Sigmoid colon (tissue), 7 donors: Measurements from ENCODE around the gene PPP1R2C. TPM values are rescaled to one million over a fixed set of nuclear protein-coding genes. Genes with fewer than 3 reads are reported as not detected.

Experiments used
- DNase-seq: peaks from one replicate; pipeline ENCODE4 v3.0.0-alpha.2; 2019
- H3K27ac ChIP-seq, 4 donors: fragments of 200-600 bp; sonication (generic); one replicate each; pipeline ENCODE4 v1.5.1; 2016 to 2019; ENCODE audit warnings: mild to moderate bottlenecking in 1 of 4
- H3K27me3 ChIP-seq, 3 donors: fragments of 200-600 bp; sonication (generic); one replicate each; pipeline ENCODE4 v1.5.1; 2019; ENCODE audit warnings: mild to moderate bottlenecking in 1 of 3
- H3K36me3 ChIP-seq, 4 donors: fragments of 200-600 bp; sonication (generic); one replicate each; pipeline ENCODE4 v1.5.1; 2016 to 2019
- H3K4me1 ChIP-seq, 4 donors: fragments of 200-600 bp; sonication (generic); one replicate each; pipeline ENCODE4 v1.5.1; 2017 to 2019
- H3K4me3 ChIP-seq, 4 donors: fragments of 200-600 bp; sonication (generic); one replicate each; pipeline ENCODE4 v1.5.1; 2017 to 2019; ENCODE audit warnings: mild to moderate bottlenecking in 2 of 4, moderate library complexity in 1 of 4
- H3K9me3 ChIP-seq, 4 donors: fragments of 200-600 bp in 3 of 4; sonication (generic) in 3 of 4; one replicate each; pipeline versions ENCODE4 v1.5.1 to v1.6.1; 2013 to 2019
- CTCF ChIP-seq, 4 experiments: fragments of 450-650 bp in 3 of 4; fragments of 200-600 bp in 1 of 4; IDR thresholded peaks; one replicate each; pipeline ENCODE4 v1.5.1; 2016 to 2019; ENCODE audit warnings: antibody characterized with exemption in 4 of 4, mild to moderate bottlenecking in 3 of 4, moderate library complexity in 2 of 4
- EP300 ChIP-seq, 4 donors: sonication (generic); formaldehyde crosslinking; IDR thresholded peaks; one replicate each; pipeline ENCODE4 v1.6.1; 2017; ENCODE audit warnings: antibody characterized with exemption in 4 of 4
- POLR2A ChIP-seq, 2 donors: fragments of 450-650 bp; IDR thresholded peaks; one replicate each; pipeline ENCODE4 v1.6.1; 2016; ENCODE audit warnings: antibody characterized with exemption in 2 of 2, mild to moderate bottlenecking in 2 of 2, moderate library complexity in 2 of 2
- POLR2AphosphoS5 ChIP-seq, 4 donors: sonication (generic); formaldehyde crosslinking; IDR thresholded peaks; one replicate each; pipeline ENCODE4 v1.6.1; 2017; ENCODE audit warnings: antibody characterized with exemption in 4 of 4
- WGBS, 2 donors: extraction: QIAGEN DNeasy Blood & Tissue Kit; methylation state at CpG; one replicate each; pipeline ENCODE4 v1.1.7; 2013; 5-methylcytosine and 5-hydroxymethylcytosine counted together
- intact Hi-C: fragments of 100-400 bp; cut with DNase I; formaldehyde crosslinking; loops from one replicate; pipeline ENCODE4 v1.15.1; 2023
- polyA plus RNA-seq, 3 donors: library from polyadenylated mRNA; stranded (reverse); fragments of 200-250 nt; gene quantifications; one replicate each; pipeline ENCODE4 v1.2.3, GENCODE V29; 2013
- total RNA-seq, 4 donors: library from RNA; depleted of rRNA; stranded (reverse); fragments of >200 nt; gene quantifications; one replicate each; pipeline ENCODE4 v1.1.0, GENCODE V29; 2016
- donor health status: healthy with polysubstance abuse.
- donor health status: Bipolar disorder and iron deficiency.
- donor health status: healthy.

Gene PPP1R2C
- total and polyA plus RNA-seq, 7 donors, result not detected

GRCh38 chrX:42771506-42772335 lies 6.2 kb downstream of the PPP1R2C start:
- H3K27ac ChIP-seq, result no peak overlapping the region
- H3K36me3 ChIP-seq, result no peaks in the 10 kb centered on the region
- H3K9me3 ChIP-seq, result no peaks in the 10 kb centered on the region
- H3K4me1 ChIP-seq, result no peaks in the 10 kb centered on the region
- WGBS, 2 donors, result 86 to 88% methylated on average over 2 of the region's 2 CpGs
- no peak overlapping the region for H3K4me3 ChIP-seq
- H3K27me3 ChIP-seq, result no peaks in the 10 kb centered on the region
- TF ChIP-seq EP300 (IDR thresholded peaks at IDR 0.05), result no peak
- TF ChIP-seq POLR2A (IDR thresholded peaks at IDR 0.05), result no peak
- TF ChIP-seq CTCF (IDR thresholded peaks at IDR 0.05), result no peak
- no peak for TF ChIP-seq POLR2AphosphoS5 (IDR thresholded peaks at IDR 0.05)
- DNase-seq, result no peak
- intact Hi-C loops, result no loop called here

- WGBS, 2 donors, result 89 to 90% methylated on average over 3 of the region's 3 CpGs
- Histone ChIP-seq H3K4me3 (no peak overlapping the region), H3K4me1 (no peaks in the 10 kb centered on the region), H3K36me3 (no peaks in the 10 kb centered on the region), H3K9me3 (no peaks in the 10 kb centered on the region), H3K27ac (no peak overlapping the region), H3K27me3 (no peaks in the 10 kb centered on the region)
- intact Hi-C loops, result no loop called here
- DNase-seq, result no peak
- TF ChIP-seq EP300 (IDR thresholded peaks at IDR 0.05), result no peak
- TF ChIP-seq POLR2AphosphoS5 (IDR thresholded peaks at IDR 0.05), result no peak
- no peak for TF ChIP-seq POLR2A (IDR thresholded peaks at IDR 0.05)
- no peak for TF ChIP-seq CTCF (IDR thresholded peaks at IDR 0.05)
Observed at GRCh38 chrX:42770566-42770965, 7.4 kb downstream of the PPP1R2C start.

- DNase-seq, result no peak
- Histone ChIP-seq H3K27me3 (no peaks in the 10 kb centered on the region), H3K9me3 (no peaks in the 10 kb centered on the region), H3K27ac (no peak overlapping the region), H3K4me1 (no peaks in the 10 kb centered on the region), H3K36me3 (no peaks in the 10 kb centered on the region), H3K4me3 (no peak overlapping the region)
- 82 to 91% methylated on average over 1 of the region's 1 CpG for WGBS, 2 donors
- TF ChIP-seq EP300 (IDR thresholded peaks at IDR 0.05) (no peak), POLR2AphosphoS5 (IDR thresholded peaks at IDR 0.05) (no peak), CTCF (IDR thresholded peaks at IDR 0.05) (no peak)
- intact Hi-C loops, result no loop called here
Observed at GRCh38 chrX:42759881-42760280, 18.1 kb downstream of the PPP1R2C start.

- peak; percentile 66 for DNase-seq
- intact Hi-C loops, result no loop called here
- Histone ChIP-seq H3K27me3 (no peaks in the 10 kb centered on the region), H3K4me1 (no peaks in the 10 kb centered on the region), H3K4me3 (no peak overlapping the region), H3K27ac (no peak overlapping the region), H3K36me3 (no peaks in the 10 kb centered on the region), H3K9me3 (no peaks in the 10 kb centered on the region)
- TF ChIP-seq CTCF (IDR thresholded peaks at IDR 0.05), result no peak
- TF ChIP-seq POLR2AphosphoS5 (IDR thresholded peaks at IDR 0.05), result no peak
- TF ChIP-seq POLR2A (IDR thresholded peaks at IDR 0.05), result no peak
- no peak for TF ChIP-seq EP300 (IDR thresholded peaks at IDR 0.05)
- WGBS, 2 donors, result 45 to 52% methylated on average over 6 of the region's 6 CpGs
Observed at GRCh38 chrX:42755815-42756214, 22.1 kb downstream of the PPP1R2C start.

- no peak for TF ChIP-seq CTCF (IDR thresholded peaks at IDR 0.05)
- no peak for TF ChIP-seq POLR2A (IDR thresholded peaks at IDR 0.05)
- TF ChIP-seq EP300 (IDR thresholded peaks at IDR 0.05), result no peak
- H3K27ac ChIP-seq, result no peak overlapping the region
Observed at GRCh38 chrX:42754603-42755002, 23.4 kb downstream of the PPP1R2C start.

More at GRCh38 chrX:42754603-42755002, 23.4 kb downstream of the PPP1R2C start:
- Histone ChIP-seq H3K9me3 (no peaks in the 10 kb centered on the region), H3K36me3 (no peaks in the 10 kb centered on the region), H3K27me3 (no peaks in the 10 kb centered on the region), H3K4me3 (no peak overlapping the region), H3K4me1 (no peaks in the 10 kb centered on the region)
- WGBS, 2 donors, result 89 to 97% methylated on average over 2 of the region's 2 CpGs
- DNase-seq, result no peak
- intact Hi-C loops, result no loop called here
